Measurements from ENCODE around the gene NFXL1. TPM values are rescaled to one million over a fixed set of nuclear protein-coding genes. Genes with fewer than 3 reads are reported as not detected.

Gene NFXL1
- total and polyA plus RNA-seq, 9 donors: 5.8 to 15.7 (median 13.6) TPM

DNA sequence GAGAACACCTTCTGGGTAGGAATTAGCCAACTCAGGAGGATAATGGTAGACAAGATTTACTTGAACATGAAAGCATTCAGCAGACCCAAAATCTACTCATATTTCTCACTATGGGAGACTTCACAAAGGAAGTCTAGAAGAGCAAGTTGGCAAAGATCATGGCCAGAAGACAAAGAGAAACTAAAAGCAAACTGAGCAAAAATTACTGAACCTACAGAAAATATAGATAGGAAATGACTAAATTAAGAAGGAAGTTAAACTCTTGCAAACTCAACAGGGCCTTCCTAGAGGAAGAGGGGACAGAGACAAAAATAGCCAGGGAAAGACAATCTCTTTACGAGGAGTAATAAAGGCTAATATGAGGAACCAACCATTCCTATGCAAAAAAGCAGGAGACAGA lies 95.2 kb downstream of the NFXL1 start:
- WGBS, 3 donors: 68 to 90% (median 88%) methylated on average over 1 of the region's 1 CpG
- intact Hi-C loops (cut with DNase I): no loop called here
- Histone ChIP-seq H3K9me3 (no peaks in the 10 kb centered on the region), H3K4me3 (no peak overlapping the region), H3K27ac (no peak overlapping the region), H3K36me3 (no peaks in the 10 kb centered on the region), H3K4me1 (ENCODE audit: insufficient read depth) (no peaks in the 10 kb centered on the region), H3K27me3 (no peaks in the 10 kb centered on the region)
- no peak for DNase-seq
- TF ChIP-seq POLR2A (IDR thresholded peaks at IDR 0.05): no peak

DNA sequence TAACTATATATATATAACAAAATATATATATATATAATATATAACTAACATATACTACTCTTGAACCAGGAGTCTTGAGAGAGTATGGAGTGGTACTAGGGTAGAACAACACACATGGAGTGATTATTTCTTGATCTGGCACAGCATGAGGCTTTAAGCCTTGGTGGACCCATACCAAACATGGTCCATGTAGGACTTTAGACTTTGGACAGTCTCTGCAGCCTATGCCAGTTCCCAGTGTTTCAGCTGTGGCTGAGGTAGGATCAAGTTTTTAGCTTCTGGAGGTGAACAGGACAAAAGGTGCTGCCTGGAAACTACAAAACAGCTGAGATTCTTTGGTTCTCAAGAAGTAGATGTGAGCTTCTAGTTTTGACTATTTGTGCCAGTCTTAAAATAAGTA lies 97.1 kb downstream of the NFXL1 start:
- H3K36me3 ChIP-seq: no peaks in the 10 kb centered on the region
- no peaks in the 10 kb centered on the region for H3K9me3 ChIP-seq
- DNase-seq: no peak
- TF ChIP-seq EP300 (IDR thresholded peaks at IDR 0.05) (no peak), POLR2A (IDR thresholded peaks at IDR 0.05) (no peak)
- TF ChIP-seq, protein P1, sequence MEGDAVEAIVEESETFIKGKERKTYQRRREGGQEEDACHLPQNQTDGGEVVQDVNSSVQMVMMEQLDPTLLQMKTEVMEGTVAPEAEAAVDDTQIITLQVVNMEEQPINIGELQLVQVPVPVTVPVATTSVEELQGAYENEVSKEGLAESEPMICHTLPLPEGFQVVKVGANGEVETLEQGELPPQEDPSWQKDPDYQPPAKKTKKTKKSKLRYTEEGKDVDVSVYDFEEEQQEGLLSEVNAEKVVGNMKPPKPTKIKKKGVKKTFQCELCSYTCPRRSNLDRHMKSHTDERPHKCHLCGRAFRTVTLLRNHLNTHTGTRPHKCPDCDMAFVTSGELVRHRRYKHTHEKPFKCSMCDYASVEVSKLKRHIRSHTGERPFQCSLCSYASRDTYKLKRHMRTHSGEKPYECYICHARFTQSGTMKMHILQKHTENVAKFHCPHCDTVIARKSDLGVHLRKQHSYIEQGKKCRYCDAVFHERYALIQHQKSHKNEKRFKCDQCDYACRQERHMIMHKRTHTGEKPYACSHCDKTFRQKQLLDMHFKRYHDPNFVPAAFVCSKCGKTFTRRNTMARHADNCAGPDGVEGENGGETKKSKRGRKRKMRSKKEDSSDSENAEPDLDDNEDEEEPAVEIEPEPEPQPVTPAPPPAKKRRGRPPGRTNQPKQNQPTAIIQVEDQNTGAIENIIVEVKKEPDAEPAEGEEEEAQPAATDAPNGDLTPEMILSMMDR (IDR thresholded peaks at IDR 0.05): no peak
- intact Hi-C loops (cut with DNase I): no loop called here
- H3K4me1 ChIP-seq (ENCODE audit: insufficient read depth): no peaks in the 10 kb centered on the region
- H3K27ac ChIP-seq: no peak overlapping the region
- H3K4me3 ChIP-seq: no peak overlapping the region
- H3K27me3 ChIP-seq: no peaks in the 10 kb centered on the region

DNA sequence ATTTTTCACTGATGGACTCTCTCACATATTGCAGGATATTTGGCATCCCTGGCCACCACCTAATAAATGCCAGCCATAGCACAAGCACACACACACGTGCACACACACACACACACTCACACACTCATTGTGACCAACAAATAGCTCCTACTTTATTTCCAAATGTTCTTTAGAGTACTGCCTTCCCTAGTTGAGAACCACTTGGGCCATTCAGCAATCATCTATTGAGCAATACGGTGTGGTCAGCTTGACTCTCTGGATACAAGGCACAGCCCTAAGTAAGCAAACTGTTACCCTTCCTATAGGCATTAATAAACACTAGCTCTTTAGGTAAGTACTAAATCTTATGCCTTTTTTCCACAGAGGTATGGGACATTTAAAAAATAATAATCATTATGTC lies 97.6 kb downstream of the NFXL1 start:
- Histone ChIP-seq H3K27ac (no peak overlapping the region), H3K27me3 (no peaks in the 10 kb centered on the region), H3K9me3 (no peaks in the 10 kb centered on the region), H3K4me1 (ENCODE audit: insufficient read depth) (no peaks in the 10 kb centered on the region), H3K4me3 (no peak overlapping the region), H3K36me3 (no peaks in the 10 kb centered on the region)
- no peak for DNase-seq
- intact Hi-C loops (cut with DNase I): no loop called here
- TF ChIP-seq POLR2A (IDR thresholded peaks at IDR 0.05) (no peak), EP300 (IDR thresholded peaks at IDR 0.05) (no peak)
- TF ChIP-seq, protein P1 (IDR thresholded peaks at IDR 0.05): no peak
- 90 to 98% (median 94%) methylated on average over 2 of the region's 2 CpGs for WGBS, 3 donors

DNA sequence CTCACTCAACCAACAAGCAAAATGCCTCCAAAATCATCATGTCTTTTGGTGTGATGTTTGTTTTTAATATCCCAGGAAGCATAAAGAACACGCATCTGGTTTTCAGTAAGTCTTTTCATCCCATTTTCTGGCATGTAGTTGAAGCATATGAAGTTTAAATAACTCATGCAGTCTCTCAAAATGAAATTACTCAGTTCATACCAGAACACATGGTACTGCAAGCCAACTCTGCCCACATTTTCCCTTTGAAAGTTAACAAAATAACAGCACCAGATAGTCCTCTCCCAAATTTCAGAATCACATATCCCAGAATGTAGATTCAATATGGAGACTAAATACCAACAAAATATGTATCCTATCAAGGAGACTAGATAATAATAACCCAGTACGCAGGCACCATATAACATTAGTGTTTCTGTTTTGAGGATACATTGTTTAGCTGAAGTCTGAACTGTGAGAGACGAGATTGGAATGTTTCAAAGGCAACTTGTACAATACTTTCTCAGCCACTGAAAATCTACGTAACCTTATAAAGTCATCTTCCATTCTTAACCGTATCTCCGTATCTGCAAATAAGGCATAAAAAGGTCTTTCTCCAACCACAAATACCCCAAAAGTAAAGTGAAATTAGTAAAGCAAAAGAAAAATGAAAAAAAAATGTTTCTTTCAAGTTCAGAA lies 99.6 kb downstream of the NFXL1 start:
- DNase-seq: no peak
- Histone ChIP-seq H3K36me3 (no peaks in the 10 kb centered on the region), H3K4me3 (no peak overlapping the region), H3K9me3 (no peaks in the 10 kb centered on the region), H3K27me3 (no peaks in the 10 kb centered on the region), H3K27ac (no peak overlapping the region), H3K4me1 (ENCODE audit: insufficient read depth) (no peaks in the 10 kb centered on the region)
- TF ChIP-seq, protein P1 (IDR thresholded peaks at IDR 0.05): no peak
- no peak for TF ChIP-seq POLR2A (IDR thresholded peaks at IDR 0.05)
- no peak for TF ChIP-seq EP300 (IDR thresholded peaks at IDR 0.05)
- intact Hi-C loops (cut with DNase I): no loop called here
- WGBS, 3 donors: 52 to 73% (median 54%) methylated on average over 6 of the region's 6 CpGs

DNA sequence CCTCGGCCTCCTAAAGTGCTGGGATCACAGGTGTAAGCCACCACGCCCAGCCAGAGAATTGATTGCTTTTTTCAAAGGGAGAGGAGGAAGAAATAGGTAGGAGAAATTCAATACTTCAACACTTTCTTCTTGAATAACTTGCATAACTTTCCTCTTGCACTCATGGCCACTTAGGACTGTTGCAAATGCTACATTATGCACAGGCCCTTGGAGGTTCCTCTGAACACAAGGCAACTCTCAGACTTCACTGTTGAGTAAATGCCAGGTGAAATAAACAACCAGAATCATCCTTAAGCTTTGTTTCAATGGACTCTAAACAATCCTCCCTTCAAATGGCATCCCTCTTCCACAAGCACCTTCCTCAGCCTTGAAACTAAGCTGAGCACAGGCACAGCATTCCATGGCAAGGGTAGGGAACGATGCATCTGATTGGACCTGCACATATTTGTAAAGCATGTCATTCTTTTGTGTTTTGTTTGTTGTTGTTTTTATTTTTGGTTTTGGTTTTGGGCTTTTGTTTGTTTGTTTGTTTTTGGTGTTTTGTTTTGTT lies 104.7 kb downstream of the NFXL1 start:
- WGBS, 3 donors: 88 to 92% (median 91%) methylated on average over 3 of the region's 3 CpGs
- TF ChIP-seq, protein P1 (IDR thresholded peaks at IDR 0.05): no peak
- no peak for TF ChIP-seq EP300 (IDR thresholded peaks at IDR 0.05)
- TF ChIP-seq POLR2A (IDR thresholded peaks at IDR 0.05): no peak
- Histone ChIP-seq H3K4me1 (ENCODE audit: insufficient read depth) (no peaks in the 10 kb centered on the region), H3K9me3 (no peaks in the 10 kb centered on the region), H3K27ac (no peak overlapping the region), H3K36me3 (no peaks in the 10 kb centered on the region), H3K4me3 (no peak overlapping the region), H3K27me3 (no peaks in the 10 kb centered on the region)
- DNase-seq: no peak
- intact Hi-C loops (cut with DNase I): no loop called here
